HG03354 (cell line): ENCODE data around the gene TBC1D8B.
A peak's percentile ranks its signal among the peaks of the same experiment; 100 is the strongest.
"Not testable (repeated sequence)": the region's sequence is repeated elsewhere in the genome, so short reads cannot be mapped to it uniquely, and the experiment has no call there.

Experiments
- ATAC-seq: cut with Tn5 transposase; IDR thresholded peaks from one replicate; pipeline ENCODE4 v1.9.1; 2021; ENCODE audit warnings: mild to moderate bottlenecking; ENCODE audit not compliant: unreplicated experiment, poor library complexity, severe bottlenecking

TBC1D8B gene

DNA sequence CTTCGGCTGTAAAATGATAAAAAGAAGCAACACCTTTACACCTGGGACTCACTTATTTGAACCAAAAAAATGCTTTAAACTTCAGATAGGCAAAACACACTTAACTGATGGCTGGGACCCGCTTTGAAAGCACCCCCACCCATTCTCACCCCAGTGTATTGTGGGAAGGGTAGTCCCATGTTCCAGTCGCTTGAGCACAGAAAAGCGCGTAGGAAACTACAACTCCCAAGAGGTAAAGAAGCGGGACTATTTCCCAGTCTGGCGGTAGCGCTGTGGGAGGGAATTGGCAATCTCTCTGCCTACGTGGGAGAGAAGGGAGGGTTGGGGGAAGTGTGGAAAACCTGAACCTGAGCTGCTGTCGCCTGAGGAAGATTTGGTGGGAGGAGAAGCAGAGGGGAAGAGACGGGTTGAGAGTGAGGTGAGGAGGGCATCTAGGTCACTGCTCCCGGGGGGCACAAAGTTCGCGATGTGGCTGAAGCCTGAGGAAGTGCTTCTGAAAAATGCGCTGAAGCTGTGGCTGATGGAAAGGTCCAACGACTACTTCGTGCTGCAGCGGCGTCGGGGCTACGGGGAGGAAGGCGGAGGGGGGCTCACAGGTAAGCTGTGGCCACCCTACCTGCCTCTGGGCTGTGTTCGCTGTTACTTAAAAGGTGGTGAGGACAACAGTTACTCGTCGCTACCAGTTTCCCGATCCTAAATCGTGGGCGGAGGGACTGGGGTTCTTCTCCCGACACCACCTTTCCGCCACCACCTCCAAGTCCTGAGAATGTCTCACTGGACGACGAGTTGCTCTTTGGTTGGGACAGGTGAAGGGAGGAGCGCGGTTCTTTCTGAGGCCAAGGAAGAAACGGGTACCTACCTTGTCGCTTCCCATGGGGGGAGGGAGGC, at the start of gene TBC1D8B:
Gene TBC1D8B, plus strand, starts transcription at position 286 of the 888 bp plus-strand sequence. Its CDS starts 181 bp downstream, at position 467.
- ATAC-seq = peak; percentile 97

DNA sequence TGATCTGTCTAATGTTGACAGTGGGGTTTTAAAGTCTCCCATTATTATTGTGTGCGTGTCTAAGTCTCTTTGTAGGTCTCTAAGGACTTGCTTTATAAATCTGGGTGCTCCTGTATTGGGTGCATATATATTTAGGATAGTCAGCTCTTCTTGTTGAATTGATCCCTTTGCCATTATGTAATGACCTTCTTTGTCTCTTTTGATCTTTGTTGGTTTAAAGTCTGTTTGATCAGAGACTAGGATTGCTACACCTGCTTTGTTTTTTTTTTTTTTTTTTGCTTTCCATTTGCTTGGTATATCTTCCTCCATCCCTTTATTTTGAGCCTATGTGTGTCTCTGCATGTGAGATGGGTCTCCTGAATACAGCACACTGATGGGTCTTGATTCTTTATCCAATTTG, 33.2 kb upstream of the TBC1D8B start:
- ATAC-seq = not testable (repeated sequence)

DNA sequence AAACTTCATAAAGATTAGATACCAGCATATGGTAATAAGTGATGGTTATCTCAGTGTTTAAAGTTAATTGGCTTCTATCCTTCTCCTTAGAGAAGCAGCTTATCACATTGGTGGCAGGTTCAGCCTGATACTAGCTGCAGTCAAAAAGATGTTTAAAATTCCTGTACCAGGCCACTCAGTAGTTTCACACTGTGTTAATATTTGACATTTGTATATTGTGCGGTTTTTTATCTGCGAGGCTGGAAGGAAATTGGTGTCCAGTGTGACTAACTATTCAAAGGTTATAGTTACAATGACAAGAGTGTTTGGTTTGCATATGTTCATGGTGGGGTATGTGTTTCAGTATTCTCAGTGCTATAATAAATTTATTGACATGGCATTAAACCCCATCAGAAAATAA, 27.5 kb upstream of the TBC1D8B start:
- ATAC-seq = no peak

DNA sequence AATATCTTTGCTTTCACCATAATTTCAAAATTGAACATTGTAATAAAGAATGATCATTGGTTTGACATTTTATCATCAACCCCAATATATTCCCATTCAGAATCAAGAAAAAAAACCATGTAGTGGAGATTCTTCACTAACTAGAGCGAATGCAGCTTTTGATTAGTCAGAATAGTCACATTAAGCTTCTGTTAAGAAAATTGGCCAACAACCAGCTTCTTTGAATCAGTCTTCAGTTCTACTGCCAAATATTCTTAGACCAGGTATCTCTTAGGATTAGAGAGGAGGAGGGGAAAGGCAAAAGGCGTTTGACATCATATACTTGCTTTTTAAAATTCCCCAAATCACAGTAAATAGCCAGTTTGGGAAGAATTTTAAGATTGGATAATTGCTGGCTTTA, 22.2 kb upstream of the TBC1D8B start:
- ATAC-seq = no peak

DNA sequence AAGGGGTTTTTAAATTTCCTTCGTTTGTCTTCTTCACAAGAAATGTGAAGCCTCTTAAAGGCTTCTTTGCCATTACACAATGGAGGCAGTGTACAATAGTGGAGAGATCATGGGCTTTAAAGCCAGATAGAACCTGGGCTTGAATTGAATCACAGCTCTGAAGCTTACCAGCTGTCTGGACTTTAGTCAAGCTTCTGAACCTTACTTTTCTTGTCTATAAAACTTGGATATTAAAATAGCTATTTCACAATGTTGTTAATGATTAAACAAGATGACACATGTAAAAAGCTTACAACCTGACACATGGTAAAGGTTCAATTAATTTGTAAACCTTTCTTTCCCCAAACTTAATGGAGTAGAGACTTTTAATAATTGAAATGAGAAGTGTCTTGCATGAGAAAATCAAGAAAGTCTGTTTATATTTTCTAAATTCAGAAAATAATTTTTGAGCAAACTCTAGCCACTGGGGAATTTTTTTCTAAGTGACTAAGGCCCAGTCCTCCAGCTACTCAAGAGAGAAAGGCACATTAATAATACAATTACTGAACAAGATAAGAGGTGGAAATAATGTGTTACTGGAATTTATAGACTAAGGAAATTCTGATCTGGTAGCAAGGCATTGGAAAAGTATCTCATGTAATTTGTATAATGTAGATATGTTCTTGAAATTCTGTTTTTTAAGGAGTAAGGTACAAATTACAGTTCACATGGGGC, 21.7 kb upstream of the TBC1D8B start:
- no peak for ATAC-seq

DNA sequence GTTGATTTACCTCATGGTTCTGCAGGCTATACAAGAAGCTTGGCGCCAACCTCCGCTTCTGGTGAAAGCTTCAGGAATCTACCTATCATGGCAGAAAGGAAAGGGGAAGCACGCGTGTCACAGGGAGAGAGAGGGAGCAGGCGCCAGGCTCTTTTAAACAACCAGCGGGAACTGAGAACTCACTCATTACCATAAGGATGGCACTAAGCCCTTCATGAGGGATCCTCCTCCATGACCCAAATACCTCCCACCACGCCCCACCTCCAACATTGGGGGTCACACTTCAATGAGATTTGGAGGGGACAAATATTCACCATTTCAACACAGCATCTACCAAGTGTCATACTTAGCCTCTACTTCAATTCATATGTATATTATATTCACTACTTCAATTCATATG, 18.8 kb upstream of the TBC1D8B start:
- no peak for ATAC-seq

DNA sequence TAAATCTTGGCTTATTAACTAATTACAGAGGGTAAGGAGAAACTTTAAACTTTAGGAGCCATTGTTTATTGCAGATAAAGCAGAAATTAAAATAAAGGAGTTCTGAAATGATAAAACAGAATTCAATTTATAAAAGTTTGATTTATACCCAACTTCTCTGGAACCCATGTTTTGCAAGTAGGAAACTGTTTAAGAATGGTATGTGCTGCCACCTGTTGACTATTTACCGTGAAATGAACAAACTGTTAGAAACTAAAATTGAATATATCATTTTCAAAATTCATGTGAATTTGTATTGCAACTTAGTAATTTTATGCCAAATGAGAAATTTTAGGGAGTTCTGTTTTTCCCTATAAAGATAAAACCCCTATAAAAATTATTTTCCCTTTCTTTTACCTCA, 11.0 kb upstream of the TBC1D8B start:
- ATAC-seq = no peak

DNA sequence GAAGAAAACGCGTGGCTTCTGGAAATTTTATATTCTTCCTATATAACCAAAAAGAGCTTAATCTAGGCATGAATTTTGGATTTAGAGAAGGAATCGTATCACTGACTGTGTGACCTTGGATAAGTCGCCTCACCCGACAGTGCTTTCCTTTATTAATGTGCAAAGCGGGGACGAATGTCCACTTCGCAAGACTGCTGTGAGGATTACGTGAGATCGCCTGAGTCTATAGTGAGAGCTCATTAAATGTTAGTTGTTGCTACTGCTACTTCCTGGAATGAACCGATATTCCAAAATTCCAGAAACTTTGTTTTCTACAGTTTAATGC, 448 bp upstream of the TBC1D8B start:
- peak; percentile 27 for ATAC-seq

DNA sequence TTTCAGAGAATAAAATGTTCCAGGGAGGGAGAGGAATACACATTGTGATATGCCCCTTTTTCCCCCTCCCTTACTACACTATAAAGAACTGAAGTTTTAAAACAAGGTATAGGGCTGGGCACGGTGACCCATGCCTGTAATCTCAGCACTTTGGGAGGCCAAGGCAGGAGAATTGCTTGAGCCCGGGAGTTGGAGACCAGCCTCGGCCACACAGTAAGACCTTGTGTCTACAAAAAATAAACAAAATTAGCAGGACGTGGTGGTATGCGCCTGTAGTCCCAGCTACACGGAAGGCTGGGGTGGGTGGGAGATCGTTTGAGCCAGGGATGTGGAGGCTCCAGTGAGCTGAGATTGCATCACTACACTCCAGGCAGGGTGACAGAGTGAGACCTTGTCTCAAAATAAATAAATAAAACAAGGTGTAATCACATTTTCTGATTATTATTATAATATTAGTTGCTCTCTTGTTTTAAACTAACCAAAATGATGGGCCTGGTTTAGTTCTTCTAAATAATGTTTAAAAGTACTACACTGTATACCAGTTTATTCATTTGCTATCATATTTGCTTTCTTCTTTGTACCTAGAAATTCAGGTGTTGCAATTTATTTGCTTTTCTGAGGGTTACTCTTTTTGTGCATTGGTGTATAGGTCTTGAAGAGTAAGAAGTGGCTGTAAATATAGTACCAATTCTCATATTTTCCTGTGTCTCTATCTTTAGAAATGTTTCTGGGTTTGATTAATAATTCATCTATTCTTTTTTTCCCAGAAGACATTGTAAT, 8.8 kb downstream of the TBC1D8B start:
- no peak for ATAC-seq

DNA sequence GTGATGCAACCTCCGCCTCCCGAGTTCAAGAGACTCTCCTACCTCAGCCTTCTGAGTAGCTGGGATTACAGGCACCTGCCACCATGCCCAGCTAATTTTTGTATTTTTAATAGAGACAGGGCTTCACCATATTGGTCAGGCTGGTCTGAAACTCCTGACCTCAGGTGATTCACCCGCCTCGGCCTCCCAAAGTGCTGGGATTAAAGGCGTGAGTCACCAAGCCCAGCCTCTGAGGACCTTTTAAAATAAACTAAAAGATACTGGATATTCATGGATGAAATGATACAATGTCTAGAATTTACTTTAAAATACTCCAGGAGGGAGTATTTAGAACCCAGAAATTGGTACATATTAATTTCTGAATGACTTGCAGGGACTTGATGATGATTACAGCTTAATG, 10.5 kb downstream of the TBC1D8B start:
- not testable (repeated sequence) for ATAC-seq

DNA sequence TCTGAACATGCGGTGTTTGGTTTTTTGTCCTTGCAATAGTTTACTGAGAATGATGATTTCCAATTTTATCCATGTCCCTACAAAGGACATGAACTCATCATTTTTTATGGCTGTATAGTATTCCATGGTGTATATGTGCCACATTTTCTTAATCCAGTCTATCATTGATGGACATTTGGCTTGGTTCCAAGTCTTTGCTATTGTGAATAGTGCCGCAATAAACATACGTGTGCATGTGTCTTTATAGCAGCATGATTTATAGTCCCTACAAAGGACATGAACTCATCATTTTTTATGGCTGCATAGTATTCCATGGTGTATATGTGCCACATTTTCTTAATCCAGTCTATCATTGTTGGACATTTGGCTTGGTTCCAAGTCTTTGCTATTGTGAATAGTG, 11.6 kb downstream of the TBC1D8B start:
- ATAC-seq = not testable (repeated sequence)

DNA sequence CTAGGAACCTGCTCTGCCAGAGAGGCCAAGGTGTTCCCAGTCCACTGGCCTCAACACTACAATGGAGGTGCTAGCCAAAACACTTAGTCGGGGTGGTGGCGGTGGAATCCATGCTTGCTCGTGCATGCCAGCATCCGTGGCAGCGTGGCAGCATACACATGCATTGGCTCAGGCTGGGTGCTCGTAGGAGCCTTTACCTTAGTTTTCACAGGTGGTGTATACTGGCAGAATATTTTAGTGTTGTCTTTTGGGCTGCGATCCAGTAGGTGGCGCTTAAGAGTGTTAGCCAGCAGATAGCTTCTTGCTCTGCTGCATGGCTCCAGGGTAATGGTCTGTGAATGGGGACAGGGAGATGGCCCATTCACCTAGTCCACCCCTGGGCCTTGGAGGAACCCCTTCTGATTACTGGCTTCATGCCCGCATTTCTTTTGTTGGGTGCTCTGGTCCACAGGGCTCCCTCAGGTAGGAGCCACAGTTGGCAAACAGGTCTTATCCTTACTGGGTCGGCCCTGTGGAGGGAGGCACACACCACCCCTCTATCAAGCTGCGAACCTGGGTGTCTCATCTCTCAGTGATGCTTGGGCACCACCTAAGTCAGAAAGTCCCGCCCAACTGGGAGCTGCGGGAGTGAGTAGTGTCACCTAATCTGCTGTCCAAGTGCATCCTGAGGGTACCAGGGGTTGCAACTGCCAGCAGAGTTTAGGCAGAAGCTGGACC, 60.7 kb downstream of the TBC1D8B start:
- peak; percentile 85 for ATAC-seq

DNA sequence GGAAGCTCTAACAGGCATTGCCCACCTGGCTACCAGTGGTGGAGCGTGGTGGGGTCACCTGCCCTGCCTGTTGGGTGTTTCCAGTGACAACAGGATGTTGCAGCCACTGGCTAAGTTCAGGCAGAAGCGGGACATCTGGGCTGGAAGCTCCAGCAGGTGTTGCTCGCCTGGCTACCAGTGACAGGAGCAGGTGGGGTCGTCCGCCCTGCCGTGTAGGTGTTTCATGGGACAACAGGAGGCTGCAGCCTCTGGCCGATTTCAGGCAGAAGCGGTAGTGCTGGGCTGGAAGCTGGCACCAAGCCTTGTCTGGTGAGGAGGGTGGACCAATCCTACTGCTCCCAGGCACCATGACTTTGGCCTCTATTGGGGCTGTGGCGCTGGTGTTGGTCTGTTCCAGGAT, 61.2 kb downstream of the TBC1D8B start:
- no peak for ATAC-seq

DNA sequence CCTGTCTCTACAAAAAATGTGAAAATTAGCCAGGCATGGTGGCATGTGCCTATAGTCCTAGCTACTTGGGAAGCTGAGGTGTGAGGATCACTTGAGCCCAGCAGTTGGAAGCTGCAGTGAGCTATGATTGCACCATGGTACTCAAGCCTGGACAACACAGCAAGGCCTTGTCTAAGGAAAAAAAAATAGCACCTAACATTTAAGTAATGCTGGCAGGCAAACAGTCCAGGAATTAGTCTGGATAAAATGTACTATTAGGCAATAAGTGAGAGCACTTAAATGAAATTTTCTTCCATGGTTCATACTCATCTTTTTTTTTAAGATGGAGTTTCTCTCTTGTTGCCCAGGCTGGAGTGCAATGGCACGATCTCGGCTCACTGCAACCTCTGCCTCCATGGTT, 70.3 kb downstream of the TBC1D8B start:
- not testable (repeated sequence) for ATAC-seq

DNA sequence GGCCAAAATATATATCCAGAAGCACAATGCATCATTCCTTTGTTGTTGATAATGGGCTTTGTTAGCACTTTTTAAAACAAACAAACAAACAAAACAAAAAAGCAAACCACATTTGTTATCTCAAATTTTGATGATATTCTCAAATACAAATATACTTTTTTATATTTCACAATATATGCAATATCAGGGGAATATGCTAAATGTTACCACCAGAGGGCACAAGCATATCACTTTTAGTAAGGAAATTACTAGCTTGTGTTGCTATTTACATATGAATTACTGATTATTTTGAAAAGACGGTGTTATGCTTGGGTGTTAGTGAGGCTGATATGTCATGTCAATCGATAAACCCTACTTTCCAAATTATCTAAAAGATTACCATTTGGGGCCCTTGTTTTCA, 71.6 kb downstream of the TBC1D8B start:
- no peak for ATAC-seq

DNA sequence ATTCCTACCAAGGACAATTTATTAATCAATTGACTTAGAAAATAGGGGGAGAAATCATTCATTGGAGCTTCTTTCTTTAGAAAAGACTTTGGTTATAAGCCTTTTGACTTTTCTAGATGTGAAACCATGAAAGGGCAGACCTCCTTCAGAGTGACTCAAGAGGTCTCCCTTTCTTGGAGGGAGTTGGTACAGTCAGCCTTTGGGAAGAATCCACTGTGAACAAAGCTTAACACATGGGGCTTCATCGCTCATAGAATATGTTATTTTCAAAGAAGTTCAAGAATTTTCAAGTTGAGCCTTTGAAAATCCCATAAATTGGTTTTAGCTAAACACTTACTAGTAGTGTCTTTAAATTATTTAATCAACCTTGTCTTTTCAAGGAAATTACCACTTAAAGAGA, 72.7 kb downstream of the TBC1D8B start:
- ATAC-seq = no peak

DNA sequence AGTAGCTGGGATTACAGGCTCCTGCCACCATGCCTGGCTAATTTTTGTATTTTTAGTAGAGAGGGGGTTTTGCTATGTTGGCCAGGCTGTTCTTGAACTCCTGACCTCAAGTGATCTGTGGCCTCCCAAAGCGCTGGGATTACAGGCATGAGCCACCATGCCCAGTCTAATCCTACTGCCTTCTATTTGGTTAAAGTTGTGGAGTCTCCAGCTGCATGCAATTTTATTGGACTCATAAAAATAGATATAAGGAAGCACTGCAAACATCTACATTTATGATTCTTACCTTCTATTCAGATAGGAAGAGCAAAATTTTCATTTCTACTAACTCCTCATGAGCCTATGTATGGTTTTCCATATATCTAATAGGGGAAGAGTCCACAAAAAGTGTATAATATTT, 87.0 kb downstream of the TBC1D8B start:
- no peak for ATAC-seq

DNA sequence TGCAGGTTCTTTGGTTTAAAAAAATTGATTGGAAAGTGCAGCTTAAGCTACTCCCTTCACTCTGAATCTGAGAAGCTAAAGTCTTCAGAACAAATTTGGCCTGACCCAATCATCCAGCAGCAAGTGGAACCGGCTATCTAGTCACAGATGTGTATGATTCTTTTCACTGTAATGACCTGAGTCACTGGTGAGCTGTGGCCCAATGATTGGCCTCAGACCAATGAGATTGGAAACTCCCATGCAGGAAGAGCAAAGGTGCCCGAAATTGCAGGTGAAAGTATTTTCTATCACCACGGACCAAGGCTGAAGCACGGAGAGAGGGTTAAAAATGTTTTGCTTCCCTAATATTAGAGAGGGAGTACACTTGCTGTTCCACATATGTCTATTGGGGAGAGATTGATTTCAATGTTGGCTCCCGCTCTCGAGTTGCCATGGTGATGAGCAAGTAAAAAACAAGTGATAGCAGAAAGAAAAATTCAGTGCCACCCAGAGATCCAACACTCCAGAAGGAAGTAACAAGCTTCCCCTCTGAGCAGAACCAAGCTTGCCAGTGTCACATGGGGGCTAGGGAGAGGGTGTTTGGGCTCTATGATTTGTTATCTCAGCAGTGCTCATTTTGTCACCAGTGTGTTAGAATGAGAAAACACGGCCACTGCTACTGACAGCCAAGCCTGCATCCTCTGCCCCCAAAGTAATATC, 89.4 kb downstream of the TBC1D8B start:
- no peak for ATAC-seq

DNA sequence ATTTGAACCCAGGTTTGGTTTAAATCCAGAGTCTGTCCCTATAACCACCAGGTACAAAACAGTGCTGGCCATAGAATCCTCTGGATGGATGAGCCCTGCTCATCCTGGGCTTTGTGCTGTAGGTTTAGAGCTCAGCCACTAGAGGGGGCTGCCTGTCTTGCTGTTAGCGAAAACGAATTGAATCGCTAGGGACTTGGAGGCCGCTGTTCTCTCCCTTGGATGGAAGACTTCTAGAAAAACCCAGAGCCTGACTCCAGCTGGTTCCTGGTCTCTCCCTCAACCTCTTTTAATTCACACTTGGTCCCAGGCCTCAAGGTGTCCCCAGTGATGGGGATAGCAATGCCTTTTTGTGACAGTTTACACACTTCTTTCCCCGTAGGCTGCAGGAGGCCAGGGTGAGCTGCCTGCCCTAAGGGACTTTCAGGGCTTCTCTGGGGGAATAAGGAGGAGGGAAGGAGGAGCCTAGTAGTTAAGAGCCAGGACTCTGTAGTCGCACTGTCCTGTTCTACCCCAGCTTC, 92.0 kb downstream of the TBC1D8B start:
- ATAC-seq = peak; percentile 73
